ENCODE data around the gene MCC.

- TF ChIP-seq, protein P1, sequence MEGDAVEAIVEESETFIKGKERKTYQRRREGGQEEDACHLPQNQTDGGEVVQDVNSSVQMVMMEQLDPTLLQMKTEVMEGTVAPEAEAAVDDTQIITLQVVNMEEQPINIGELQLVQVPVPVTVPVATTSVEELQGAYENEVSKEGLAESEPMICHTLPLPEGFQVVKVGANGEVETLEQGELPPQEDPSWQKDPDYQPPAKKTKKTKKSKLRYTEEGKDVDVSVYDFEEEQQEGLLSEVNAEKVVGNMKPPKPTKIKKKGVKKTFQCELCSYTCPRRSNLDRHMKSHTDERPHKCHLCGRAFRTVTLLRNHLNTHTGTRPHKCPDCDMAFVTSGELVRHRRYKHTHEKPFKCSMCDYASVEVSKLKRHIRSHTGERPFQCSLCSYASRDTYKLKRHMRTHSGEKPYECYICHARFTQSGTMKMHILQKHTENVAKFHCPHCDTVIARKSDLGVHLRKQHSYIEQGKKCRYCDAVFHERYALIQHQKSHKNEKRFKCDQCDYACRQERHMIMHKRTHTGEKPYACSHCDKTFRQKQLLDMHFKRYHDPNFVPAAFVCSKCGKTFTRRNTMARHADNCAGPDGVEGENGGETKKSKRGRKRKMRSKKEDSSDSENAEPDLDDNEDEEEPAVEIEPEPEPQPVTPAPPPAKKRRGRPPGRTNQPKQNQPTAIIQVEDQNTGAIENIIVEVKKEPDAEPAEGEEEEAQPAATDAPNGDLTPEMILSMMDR (IDR thresholded peaks at IDR 0.05; ENCODE audit: low read length): no peak
- no peak for TF ChIP-seq EZH2phosphoT487 (IDR thresholded peaks at IDR 0.05; ENCODE audit: low read length)
Measured at GRCh38 chr5:113437111-113437510, 51.1 kb downstream of the MCC start.

Measured in MM.1S (cell line).